HG02970 (cell line): ENCODE results near the gene ZG16.

Source experiments
- ATAC-seq: cut with Tn5 transposase; IDR thresholded peaks from one replicate; pipeline ENCODE4 v1.9.1; 2021; ENCODE audit warnings: mild to moderate bottlenecking, moderate library complexity, moderate number of reproducible peaks; ENCODE audit not compliant: unreplicated experiment, low FRiP score

Gene ZG16

GRCh38 chr16:29819506-29819905 is 41.5 kb downstream of the ZG16 start:
- ATAC-seq = no peak

GRCh38 chr16:29820271-29820701 is 42.2 kb downstream of the ZG16 start, which contains the start of gene MVP:
Gene MVP (plus strand): TSS chr16:29820462. CDS start chr16:29830550, 10,088 bp downstream.
- no peak for ATAC-seq

- ATAC-seq = no peak
Observed at GRCh38 chr16:29820730-29821642, 42.9 kb downstream of the ZG16 start.

- no peak for ATAC-seq
Observed at GRCh38 chr16:29821643-29822115, 43.6 kb downstream of the ZG16 start.

GRCh38 chr16:29824589-29825144 is 46.6 kb downstream of the ZG16 start:
- no peak for ATAC-seq

- ATAC-seq = no peak
Observed at GRCh38 chr16:29825145-29826044, 47.3 kb downstream of the ZG16 start.

GRCh38 chr16:29826342-29826695 is 48.3 kb downstream of the ZG16 start:
- no peak for ATAC-seq

- no peak for ATAC-seq
Observed at GRCh38 chr16:29830774-29831173, 52.7 kb downstream of the ZG16 start.

- ATAC-seq = no peak
Observed at GRCh38 chr16:29831490-29831889, 53.4 kb downstream of the ZG16 start.
